ENCODE measurements around the gene MTPN.

The MTPN gene

DNA sequence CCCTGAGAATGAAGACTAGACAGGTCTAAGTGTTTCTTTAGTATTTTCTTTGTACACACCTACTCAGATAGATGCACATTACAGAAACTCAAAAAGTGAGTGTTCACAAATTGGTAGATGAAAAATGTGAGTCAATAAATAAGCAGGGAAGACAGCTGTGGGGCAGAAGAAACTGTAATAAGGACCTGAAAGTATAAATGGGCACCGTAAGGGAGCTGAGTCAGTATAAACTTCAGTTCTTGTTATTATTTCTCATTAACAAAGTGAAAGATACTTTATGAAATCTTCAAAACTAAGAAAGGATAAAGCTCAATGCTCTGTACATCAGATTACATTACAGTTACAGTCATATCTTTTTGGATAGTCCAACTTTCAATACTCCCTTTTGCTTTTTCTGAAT, 2.5 kb downstream of the MTPN start:
- H3K27me3 ChIP-seq: no peaks in the 10 kb centered on the region
- TF ChIP-seq, protein P1, sequence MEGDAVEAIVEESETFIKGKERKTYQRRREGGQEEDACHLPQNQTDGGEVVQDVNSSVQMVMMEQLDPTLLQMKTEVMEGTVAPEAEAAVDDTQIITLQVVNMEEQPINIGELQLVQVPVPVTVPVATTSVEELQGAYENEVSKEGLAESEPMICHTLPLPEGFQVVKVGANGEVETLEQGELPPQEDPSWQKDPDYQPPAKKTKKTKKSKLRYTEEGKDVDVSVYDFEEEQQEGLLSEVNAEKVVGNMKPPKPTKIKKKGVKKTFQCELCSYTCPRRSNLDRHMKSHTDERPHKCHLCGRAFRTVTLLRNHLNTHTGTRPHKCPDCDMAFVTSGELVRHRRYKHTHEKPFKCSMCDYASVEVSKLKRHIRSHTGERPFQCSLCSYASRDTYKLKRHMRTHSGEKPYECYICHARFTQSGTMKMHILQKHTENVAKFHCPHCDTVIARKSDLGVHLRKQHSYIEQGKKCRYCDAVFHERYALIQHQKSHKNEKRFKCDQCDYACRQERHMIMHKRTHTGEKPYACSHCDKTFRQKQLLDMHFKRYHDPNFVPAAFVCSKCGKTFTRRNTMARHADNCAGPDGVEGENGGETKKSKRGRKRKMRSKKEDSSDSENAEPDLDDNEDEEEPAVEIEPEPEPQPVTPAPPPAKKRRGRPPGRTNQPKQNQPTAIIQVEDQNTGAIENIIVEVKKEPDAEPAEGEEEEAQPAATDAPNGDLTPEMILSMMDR (IDR thresholded peaks at IDR 0.05; ENCODE audit: low read depth, low read length): no peak
- peaks cover 9% of the 10 kb centered on the region; the same call in 1 of the 2 replicates for H3K36me3 ChIP-seq
- H3K9me3 ChIP-seq: no peaks in the 10 kb centered on the region
- no peak for DNase-seq
- no peak overlapping the region for H3K4me3 ChIP-seq (ENCODE audit: low read depth, low read length)
- no peaks in the 10 kb centered on the region; the same call in 1 of the 2 replicates for H3K4me1 ChIP-seq

DNA sequence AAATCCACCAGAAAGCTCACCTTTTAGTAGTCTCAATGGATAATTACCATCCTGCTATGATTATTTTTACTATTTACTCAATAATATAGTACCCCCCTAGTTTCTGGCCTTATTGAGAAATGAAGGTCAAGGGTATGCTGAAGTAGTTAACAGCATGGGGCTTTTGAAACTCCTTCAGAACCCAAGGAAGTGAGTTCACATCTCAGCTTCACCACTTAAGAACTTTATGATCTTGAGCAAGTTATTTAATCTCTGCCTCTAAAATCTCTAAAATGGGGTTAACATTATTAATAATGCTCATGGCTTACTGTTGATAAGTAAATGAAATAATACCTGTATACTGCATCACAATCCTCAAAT, 5.8 kb downstream of the MTPN start:
- H3K36me3 ChIP-seq: peaks cover 12% of the 10 kb centered on the region

DNA sequence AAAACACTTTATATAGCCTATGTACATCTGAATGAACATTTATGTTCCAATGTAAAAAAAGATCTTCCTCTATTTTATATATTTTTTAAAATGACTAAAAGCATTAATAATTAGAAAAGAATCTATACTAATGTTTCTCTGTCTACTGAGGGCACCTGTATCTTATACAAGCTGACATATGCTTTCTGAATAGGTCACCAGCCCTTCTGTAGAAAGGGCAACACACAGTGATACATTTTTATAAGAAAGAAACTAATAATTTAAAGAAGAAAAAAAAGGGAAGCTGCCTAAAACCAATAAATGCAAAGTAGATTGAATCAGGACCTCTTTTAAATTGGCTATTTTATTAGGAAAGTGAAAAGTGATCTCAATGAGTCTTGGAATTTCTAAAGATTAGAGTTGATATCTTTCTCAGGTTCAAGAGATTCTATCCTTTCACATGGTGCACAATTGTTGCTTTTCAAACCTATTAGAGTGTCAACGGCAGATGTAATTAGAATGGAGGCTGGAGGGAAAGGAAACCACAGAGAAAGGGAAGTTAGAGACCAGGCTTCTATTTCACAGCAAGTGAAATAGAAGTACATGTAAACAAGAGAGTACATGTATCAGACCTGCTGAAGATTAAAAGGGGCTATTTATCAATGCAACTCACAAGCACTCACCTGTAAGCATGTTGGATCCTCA, 6.3 kb downstream of the MTPN start:
- TF ChIP-seq, protein P1 (IDR thresholded peaks at IDR 0.05; ENCODE audit: low read depth, low read length): no peak
- H3K27me3 ChIP-seq: no peaks in the 10 kb centered on the region
- H3K4me1 ChIP-seq: no peaks in the 10 kb centered on the region; the same call in 1 of the 2 replicates
- H3K4me3 ChIP-seq (ENCODE audit: low read depth, low read length): no peak overlapping the region
- DNase-seq: no peak
- H3K9me3 ChIP-seq: no peaks in the 10 kb centered on the region
- H3K36me3 ChIP-seq: peaks cover 12% of the 10 kb centered on the region

More for the DNA sequence above, 5.8 kb downstream of the MTPN start:
- Histone ChIP-seq H3K4me1 (no peaks in the 10 kb centered on the region; the same call in 1 of the 2 replicates), H3K27me3 (no peaks in the 10 kb centered on the region), H3K9me3 (no peaks in the 10 kb centered on the region), H3K4me3 (ENCODE audit: low read depth, low read length) (no peak overlapping the region)
- DNase-seq: no peak
- TF ChIP-seq, protein P1 (IDR thresholded peaks at IDR 0.05; ENCODE audit: low read depth, low read length): no peak

- no peaks in the 10 kb centered on the region for H3K27me3 ChIP-seq
- H3K36me3 ChIP-seq: peaks cover 12% of the 10 kb centered on the region
- TF ChIP-seq, protein P1 (IDR thresholded peaks at IDR 0.05; ENCODE audit: low read depth, low read length): no peak
- H3K4me3 ChIP-seq (ENCODE audit: low read depth, low read length): no peak overlapping the region
- no peaks in the 10 kb centered on the region; the same call in 1 of the 2 replicates for H3K4me1 ChIP-seq
- DNase-seq: no peak
- no peaks in the 10 kb centered on the region for H3K9me3 ChIP-seq
Measured at GRCh38 chr7:135970045-135970444, 7.1 kb downstream of the MTPN start.

- Histone ChIP-seq H3K9me3 (no peaks in the 10 kb centered on the region), H3K36me3 (peaks cover 14% of the 10 kb centered on the region), H3K27me3 (no peaks in the 10 kb centered on the region), H3K4me1 (no peaks in the 10 kb centered on the region; the same call in 1 of the 2 replicates), H3K4me3 (ENCODE audit: low read depth, low read length) (no peak overlapping the region)
- DNase-seq: no peak
- TF ChIP-seq, protein P1 (IDR thresholded peaks at IDR 0.05; ENCODE audit: low read depth, low read length): no peak
Measured at GRCh38 chr7:135966341-135967043, 10.7 kb downstream of the MTPN start.

DNA sequence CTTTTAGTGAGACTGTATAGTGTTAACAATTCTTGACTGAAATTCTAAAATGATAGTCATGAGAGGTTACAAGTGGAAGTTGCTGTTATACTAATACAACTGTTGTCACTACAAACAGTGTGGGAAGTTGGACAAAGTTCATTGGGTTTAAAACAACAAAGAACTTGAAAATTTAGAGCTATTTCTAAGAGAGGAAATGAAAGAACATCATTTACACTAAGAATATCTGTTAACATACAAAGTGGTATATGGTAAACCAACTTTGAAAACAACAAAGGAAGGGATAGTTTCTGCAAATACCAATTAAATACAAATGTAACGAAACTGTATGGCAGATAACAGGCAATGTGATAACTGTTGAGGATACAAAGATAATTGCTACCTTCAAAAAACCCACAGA, 11.6 kb downstream of the MTPN start:
- Histone ChIP-seq H3K4me3 (ENCODE audit: low read depth, low read length) (no peak overlapping the region), H3K4me1 (no peaks in the 10 kb centered on the region; the same call in 1 of the 2 replicates), H3K27me3 (no peaks in the 10 kb centered on the region), H3K9me3 (no peaks in the 10 kb centered on the region), H3K36me3 (peaks cover 11% of the 10 kb centered on the region)
- TF ChIP-seq, protein P1 (IDR thresholded peaks at IDR 0.05; ENCODE audit: low read depth, low read length): no peak
- no peak for DNase-seq

All from BE2C (cell line).